H1 (cell line): ENCODE results near the gene ITPR3. TPM values are rescaled to one million over a fixed set of nuclear protein-coding genes. Genes with fewer than 3 reads are reported as not detected.
A peak's percentile ranks its signal among the peaks of the same experiment; 100 is the strongest.

Source experiments
- CTCF ChIA-PET: fragments of 300-600 bp; sonication (Branson Sonifier 250); formaldehyde crosslinking; loops from one replicate; lab custom pipeline; 2021; ENCODE audit not compliant: partially characterized antibody; lab: Charles Lee
- POLR2A ChIA-PET: fragments of 300-600 bp; sonication (Branson Sonifier 250); formaldehyde crosslinking; loops from one replicate; lab custom pipeline; 2021; ENCODE audit warnings: inconsistent platforms; ENCODE audit not compliant: partially characterized antibody; lab: Charles Lee
- DNase-seq, 2 experiments: peaks; one replicate each; pipeline versions ENCODE4 v3.0.0 to v3.0.0-alpha.2; 2010 to 2022; ENCODE audit warnings: low spot score in 2 of 2, low read depth in 1 of 2, mixed read lengths in 1 of 2
- FAIRE-seq: peaks from 2 replicates; lab custom pipeline; 2011; peaks lifted over from hg19 to GRCh38; lab: Jason Lieb, UNC
- H2AFZ ChIP-seq: 2 replicates; pipeline ENCODE4 v1.8.1; 2012; ENCODE audit warnings: low read length, inconsistent platforms
- H2AK5ac ChIP-seq: 2 replicates; pipeline ENCODE4 v1.6.1; 2013; ENCODE audit warnings: low read depth, low read length
- H2BK120ac ChIP-seq: replicated peaks from 2 replicates; pipeline ENCODE3; 2013; ENCODE audit warnings: low read depth, low read length, inconsistent platforms
- H2BK12ac ChIP-seq: 2 replicates; pipeline ENCODE4 v1.6.1; 2013; ENCODE audit warnings: low read depth, low read length
- H2BK15ac ChIP-seq: 2 replicates; pipeline ENCODE4 v1.6.1; 2013; ENCODE audit warnings: low read length
- H2BK20ac ChIP-seq: 2 replicates; pipeline ENCODE4 v1.6.1; 2013; ENCODE audit warnings: low read length
- H2BK5ac ChIP-seq: 2 replicates; pipeline ENCODE4 v1.6.1; 2013; ENCODE audit warnings: low read depth, low read length
- H3K14ac ChIP-seq: 2 replicates; pipeline ENCODE4 v1.6.1; 2013; ENCODE audit warnings: inconsistent platforms; ENCODE audit not compliant: insufficient read length
- H3K18ac ChIP-seq: 2 replicates; pipeline ENCODE4 v1.6.1; 2013; ENCODE audit warnings: low read length; ENCODE audit errors: extremely low read depth
- H3K23ac ChIP-seq: 2 replicates; pipeline ENCODE4 v1.6.1; 2013; ENCODE audit warnings: inconsistent platforms; ENCODE audit not compliant: insufficient read length
- H3K23me2 ChIP-seq: 2 replicates; pipeline ENCODE4 v1.6.1; 2013; ENCODE audit warnings: low read depth, low read length
- H3K27ac ChIP-seq: 2 replicates; pipeline ENCODE4 v1.6.1; 2011; ENCODE audit warnings: low read depth, low read length, inconsistent platforms
- H3K27me3 ChIP-seq, 4 experiments: replicated peaks in 1 of 4; 1 replicate in 1 of 4; 2 replicates in 3 of 4; pipeline versions ENCODE4 v1.6.1 to v1.8.1; 2011 to 2013; ENCODE audit warnings: low read length in 3 of 4, mild to moderate bottlenecking in 3 of 4, inconsistent platforms in 2 of 4, mixed read lengths in 2 of 4, moderate library complexity in 1 of 4; ENCODE audit not compliant: control insufficient read depth in 3 of 4, insufficient read depth in 3 of 4; ENCODE audit errors: extremely low read depth in 1 of 4
- H3K36me3 ChIP-seq, 4 experiments: 2 replicates each; pipeline versions ENCODE4 v1.6.1 to v1.8.1; 2011 to 2013; ENCODE audit warnings: mild to moderate bottlenecking in 4 of 4, low read length in 3 of 4, moderate library complexity in 2 of 4, control low read depth in 1 of 4, inconsistent platforms in 1 of 4; ENCODE audit not compliant: insufficient read depth in 4 of 4, control insufficient read depth in 2 of 4
- H3K4ac ChIP-seq: replicated peaks from 2 replicates; pipeline ENCODE3; 2013; ENCODE audit warnings: low read length, low read depth, mixed read lengths, inconsistent platforms; ENCODE audit not compliant: insufficient read length
- H3K4me1 ChIP-seq, 4 experiments: replicated peaks in 1 of 4; 1 replicate in 1 of 4; 2 replicates in 3 of 4; pipeline versions ENCODE4 v1.6.1 to v1.8.1; 2011 to 2013; ENCODE audit warnings: low read length in 3 of 4, inconsistent platforms in 2 of 4, mixed read lengths in 1 of 4; ENCODE audit not compliant: insufficient read depth in 4 of 4, control insufficient read depth in 3 of 4
- H3K4me2 ChIP-seq, 2 experiments: 2 replicates each; pipeline versions ENCODE4 v1.6.1 to v1.8.1; 2011 to 2013; ENCODE audit warnings: low read depth in 2 of 2, low read length in 2 of 2, control low read depth in 1 of 2, inconsistent platforms in 1 of 2, mild to moderate bottlenecking in 1 of 2; ENCODE audit not compliant: insufficient read depth in 1 of 2
- H3K4me3 ChIP-seq, 4 experiments: fragments of 200-600, 300-600 bp in 1 of 4; sonication (generic), shearing (Covaris generic), sonication (Bioruptor Twin) in 1 of 4; 2 replicates each; pipeline versions ENCODE4 v1.5.1 to v1.8.1; 2011 to 2016; ENCODE audit warnings: low read length in 4 of 4, low read depth in 3 of 4, control low read depth in 2 of 4, inconsistent platforms in 2 of 4, mild to moderate bottlenecking in 2 of 4, mixed read lengths in 1 of 4, moderate library complexity in 1 of 4; ENCODE audit not compliant: insufficient read depth in 2 of 4; ENCODE audit errors: extremely low read depth in 1 of 4
- H3K56ac ChIP-seq: replicated peaks from 2 replicates; pipeline ENCODE3; 2013; ENCODE audit warnings: low read depth, mild to moderate bottlenecking, mixed read lengths, low read length, inconsistent platforms; ENCODE audit not compliant: insufficient read length
- H3K79me1 ChIP-seq: 2 replicates; pipeline ENCODE4 v1.6.1; 2013; ENCODE audit warnings: low read depth, low read length, control low read depth
- H3K79me2 ChIP-seq, 2 experiments: 2 replicates each; pipeline versions ENCODE4 v1.6.1 to v1.8.1; 2012 to 2013; ENCODE audit warnings: low read length in 2 of 2, mild to moderate bottlenecking in 2 of 2, inconsistent platforms in 1 of 2; ENCODE audit not compliant: insufficient read depth in 2 of 2, control insufficient read depth in 1 of 2
- H3K9ac ChIP-seq, 4 experiments: replicated peaks in 1 of 4; 1 replicate in 1 of 4; 2 replicates in 3 of 4; pipeline versions ENCODE4 v1.6.1 to v1.8.1; 2011 to 2013; ENCODE audit warnings: low read depth in 3 of 4, low read length in 3 of 4, control low read depth in 2 of 4, mild to moderate bottlenecking in 2 of 4, moderate library complexity in 2 of 4, inconsistent platforms in 1 of 4; ENCODE audit errors: extremely low read depth in 1 of 4
- H3K9me3 ChIP-seq, 2 experiments: 2 replicates each; pipeline versions ENCODE4 v1.6.1 to v1.8.1; 2012 to 2013; ENCODE audit warnings: mild to moderate bottlenecking in 2 of 2, moderate library complexity in 2 of 2, control low read depth in 1 of 2, inconsistent platforms in 1 of 2, low read depth in 1 of 2, low read length in 1 of 2, mixed read lengths in 1 of 2; ENCODE audit not compliant: insufficient read depth in 2 of 2
- H4K20me1 ChIP-seq, 2 experiments: replicated peaks in 1 of 2; 2 replicates each; pipeline versions ENCODE3 to v1.8.1; 2011 to 2013; ENCODE audit warnings: inconsistent platforms in 2 of 2, low read length in 2 of 2, mild to moderate bottlenecking in 1 of 2; ENCODE audit not compliant: insufficient read depth in 2 of 2, control insufficient read depth in 1 of 2
- H4K5ac ChIP-seq: 2 replicates; pipeline ENCODE4 v1.6.1; 2013; ENCODE audit warnings: low read length, low read depth, mixed read lengths, inconsistent platforms; ENCODE audit not compliant: insufficient read length
- H4K8ac ChIP-seq: 2 replicates; pipeline ENCODE4 v1.8.0; 2013; ENCODE audit warnings: mild to moderate bottlenecking, moderate library complexity, low read length, inconsistent platforms; ENCODE audit not compliant: insufficient read depth; ENCODE audit errors: extremely low read depth
- H4K91ac ChIP-seq: replicated peaks from 2 replicates; pipeline ENCODE3; 2013; ENCODE audit warnings: low read length, mixed read lengths, inconsistent platforms; ENCODE audit not compliant: insufficient read length
- KDM4A ChIP-seq: IDR thresholded peaks from one replicate; pipeline ENCODE4 v1.7.1; 2012; ENCODE audit warnings: low read depth, mild to moderate bottlenecking, moderate library complexity, low read length, inconsistent platforms; ENCODE audit not compliant: severe bottlenecking
- MAX ChIP-seq: IDR thresholded peaks from 2 replicates; pipeline ENCODE4 v1.6.1; 2012; ENCODE audit warnings: inconsistent platforms
- SRF ChIP-seq: IDR thresholded peaks from 2 replicates; pipeline ENCODE4 v1.6.1; 2011; ENCODE audit warnings: mild to moderate bottlenecking, low read depth, low read length, moderate library complexity
- WGBS, 2 experiments: shearing (Covaris generic) in 1 of 2; methylation state at CpG; one replicate each; pipeline versions ENCODE4 v1.1.6 to v1.1.7; 2013 to 2015; ENCODE audit warnings: low lambda C conversion rate in 2 of 2, mixed read lengths in 2 of 2, inconsistent platforms in 1 of 2, low coverage in 1 of 2, missing lambda C conversion rate in 1 of 2; ENCODE audit not compliant: insufficient replicate concordance in 2 of 2, insufficient coverage in 1 of 2, insufficient read length in 1 of 2; ENCODE audit errors: extremely low coverage in 1 of 2, missing lambda C conversion rate in 1 of 2; 5-methylcytosine and 5-hydroxymethylcytosine counted together
- polyA plus RNA-seq, 7 experiments: library from polyadenylated mRNA; depleted of rRNA in 3 of 7; stranded (reverse) in 5 of 7; unstranded in 2 of 7; fragments of >200 nt in 5 of 7; fragments of 200-250 nt in 2 of 7; gene quantifications; 1 replicate in 5 of 7; 2 replicates in 1 of 7; 4 replicates in 1 of 7; pipeline versions ENCODE4 v1.2.1 to v1.2.3, GENCODE V29; 2011 to 2013; ENCODE audit warnings: missing spikeins in 2 of 7, mixed read lengths in 2 of 7
- total RNA-seq: library from RNA; stranded (reverse); fragmentation: NEBNext Ultra II Directional; extraction: Animal tissue kit (Norgen Biotek cat#: 25700); gene quantifications from 2 replicates; pipeline ENCODE4 v1.2.1, GENCODE V29; 2021

Gene ITPR3
- total and polyA plus RNA-seq, 2 of the 8 experiments (the other 6 are each of a cell fraction or from before 2014, with no cell fraction given), result 29.1 to 45.7 TPM

- H2BK120ac ChIP-seq, result no peak overlapping the region
- POLR2A ChIA-PET, result interaction anchor here (1.0 to 2.7 kb wide), 10 partner anchors 8 to 61 kb away, joined by 3 to 28 read pairs (median 5); partner anchors contain the start of genes BAK1 and ITPR3
Measured at GRCh38 chr6:33633462-33634158, 12.5 kb downstream of the ITPR3 start.

More at GRCh38 chr6:33633462-33634158, 12.5 kb downstream of the ITPR3 start:
- H3K4me1 ChIP-seq, result peaks cover 8 to 31% (median 13%) of the 10 kb centered on the region in 4 experiments
- peak overlapping the region; percentile 73 to 99 for H3K4me2 ChIP-seq
- peak overlapping the region; percentile 15; the same call in 1 of the 2 replicates for H2AFZ ChIP-seq
- no peak overlapping the region for H3K14ac ChIP-seq
- H4K91ac ChIP-seq, result no peak overlapping the region
- 2% methylated on average over 30 of the region's 86 CpGs; no CpG with 5 or more reads in 1 of the 2 experiments for WGBS, 2 experiments
- CTCF ChIA-PET, result interaction anchor here (0.7 to 6.0 kb wide), 20 partner anchors 9 to 110 kb away, joined by 3 to 94 read pairs (median 6); partner anchors contain the start of genes BAK1 and ITPR3
- peaks cover 11% of the 10 kb centered on the region; the same call in 1 of the 2 replicates for H3K23me2 ChIP-seq
- H4K5ac ChIP-seq, result no peak overlapping the region
- peak overlapping the region; percentile 75; the same call in 1 of the 2 replicates for H3K18ac ChIP-seq
- H3K27ac ChIP-seq, result no peak overlapping the region
- H4K8ac ChIP-seq, result no peak overlapping the region; the same call in 1 of the 2 replicates
- H3K9me3 ChIP-seq, result no peaks in the 10 kb centered on the region
- H3K79me1 ChIP-seq, result peaks cover 4% of the 10 kb centered on the region
- H2BK20ac ChIP-seq, result no peak overlapping the region
- no peak overlapping the region for H3K23ac ChIP-seq
- peaks cover 3 to 17% of the 10 kb centered on the region in 2 experiments for H4K20me1 ChIP-seq
- no peak overlapping the region for H2BK5ac ChIP-seq
- peaks cover 6 to 12% of the 10 kb centered on the region in 2 experiments; a peak in 2 of 4 replicates for H3K79me2 ChIP-seq
- H3K9ac ChIP-seq, result 0 out of 7 replicates have a peak overlapping the region, but pooled peaks of 1 of the 4 experiments have one; percentile 8
- H3K27me3 ChIP-seq, result no peaks in the 10 kb centered on the region; a peak in 2 of 7 replicates
- DNase-seq (peak in 1 of 2 experiments; percentile 80), FAIRE-seq (no peak)
- H3K56ac ChIP-seq, result no peak overlapping the region
- no peaks in the 10 kb centered on the region for H3K36me3 ChIP-seq
- H3K4me3 ChIP-seq, result peak overlapping the region; percentile 35 to 70 (median 66)
- H3K4ac ChIP-seq, result no peak overlapping the region
- no peak overlapping the region for H2BK12ac ChIP-seq
- no peak overlapping the region for H2BK15ac ChIP-seq
- no peak for TF ChIP-seq SRF
- peak; percentile 45 for TF ChIP-seq KDM4A
- peak; percentile 26; the same call in 1 of the 2 replicates for TF ChIP-seq MAX
- TF ChIP-seq, all 59 proteins: peak for 2
- no peak overlapping the region for H2AK5ac ChIP-seq
